Keratinocyte (primary cell): Measurements from ENCODE around the gene BUD31. TPM values are rescaled to one million over a fixed set of nuclear protein-coding genes. Genes with fewer than 3 reads are reported as not detected.

Source experiments
- DNase-seq: peaks from one replicate; pipeline ENCODE4 v3.0.0-alpha.2; 2011; ENCODE audit warnings: low read depth, missing footprints, low spot score
- FAIRE-seq: peaks from 2 replicates; lab custom pipeline; 2011; peaks lifted over from hg19 to GRCh38; lab: Jason Lieb, UNC
- H2AFZ ChIP-seq: 2 replicates; pipeline ENCODE4 v1.6.0; 2012; ENCODE audit warnings: low read length, control low read depth, inconsistent platforms; ENCODE audit not compliant: control insufficient read depth
- H3K27ac ChIP-seq: 2 replicates; pipeline ENCODE4 v1.5.1; 2011; ENCODE audit warnings: low read length; ENCODE audit not compliant: control insufficient read depth, insufficient read depth
- H3K27me3 ChIP-seq: 3 replicates; pipeline ENCODE4 v1.6.0; 2011; ENCODE audit warnings: low read length; ENCODE audit not compliant: control insufficient read depth, insufficient read depth; ENCODE audit errors: extremely low read depth
- H3K36me3 ChIP-seq, 2 experiments: 2 replicates in 1 of 2; 3 replicates in 1 of 2; pipeline ENCODE4 v1.5.1; 2011; ENCODE audit warnings: low read length in 2 of 2, mild to moderate bottlenecking in 1 of 2; ENCODE audit not compliant: control insufficient read depth in 2 of 2, insufficient read depth in 2 of 2; ENCODE audit errors: extremely low read depth in 1 of 2
- H3K4me1 ChIP-seq: 3 replicates; pipeline ENCODE4 v1.5.1; 2011; ENCODE audit warnings: low read length; ENCODE audit not compliant: control insufficient read depth, insufficient read depth; ENCODE audit errors: extremely low read depth
- H3K4me2 ChIP-seq: 3 replicates; pipeline ENCODE4 v1.6.0; 2011; ENCODE audit warnings: low read depth, low read length; ENCODE audit not compliant: control insufficient read depth, insufficient read depth; ENCODE audit errors: extremely low read depth
- H3K4me3 ChIP-seq, 3 experiments: fragments of 200-600 bp in 1 of 3; sonication (generic) in 1 of 3; 2 replicates in 2 of 3; 3 replicates in 1 of 3; pipeline ENCODE4 v1.5.1; 2011 to 2016; ENCODE audit warnings: low read length in 3 of 3, mild to moderate bottlenecking in 3 of 3, control low read depth in 2 of 3, inconsistent platforms in 1 of 3, low read depth in 1 of 3, mixed read lengths in 1 of 3, mixed run types in 1 of 3, moderate library complexity in 1 of 3; ENCODE audit not compliant: control insufficient read depth in 2 of 3, insufficient read depth in 2 of 3; ENCODE audit errors: extremely low read depth in 1 of 3
- H3K79me2 ChIP-seq: 2 replicates; pipeline ENCODE4 v1.6.0; 2012; ENCODE audit warnings: low read length; ENCODE audit not compliant: control insufficient read depth, insufficient read depth
- H3K9ac ChIP-seq: 3 replicates; pipeline ENCODE4 v1.6.0; 2011; ENCODE audit warnings: low read length; ENCODE audit not compliant: control insufficient read depth, insufficient read depth; ENCODE audit errors: extremely low read depth
- H3K9me1 ChIP-seq: 3 replicates; pipeline ENCODE4 v1.6.0; 2011; ENCODE audit warnings: low read length; ENCODE audit not compliant: control insufficient read depth, insufficient read depth; ENCODE audit errors: extremely low read depth
- H3K9me3 ChIP-seq: 2 replicates; pipeline ENCODE4 v1.5.1; 2012; ENCODE audit warnings: low read depth, low read length; ENCODE audit not compliant: control insufficient read depth
- H4K20me1 ChIP-seq: 3 replicates; pipeline ENCODE4 v1.6.0; 2011; ENCODE audit warnings: low read length; ENCODE audit not compliant: control insufficient read depth, insufficient read depth; ENCODE audit errors: extremely low read depth
- CTCF ChIP-seq, 3 experiments: IDR thresholded peaks in 1 of 3; conservative IDR thresholded peaks in 1 of 3; optimal IDR thresholded peaks in 1 of 3; 2 replicates in 2 of 3; 3 replicates in 1 of 3; pipeline versions ENCODE3 to v1.5.1; 2011; ENCODE audit warnings: low read length in 3 of 3, mild to moderate bottlenecking in 3 of 3, moderate library complexity in 2 of 3, control low read depth in 1 of 3, inconsistent platforms in 1 of 3; ENCODE audit not compliant: insufficient read depth in 2 of 3; ENCODE audit errors: extremely low read depth in 1 of 3
- EZH2 ChIP-seq: IDR thresholded peaks from one replicate; pipeline ENCODE4 v1.6.1; 2012; ENCODE audit warnings: inconsistent platforms, mild to moderate bottlenecking, low read length, moderate library complexity
- dilution Hi-C: fragments of 300-500 bp; cut with MboI; formaldehyde crosslinking; loops from one replicate; pipeline ENCODE4 v1.7.0; 2020; ENCODE audit warnings: low sequenced_read_pairs; ENCODE audit not compliant: extremely low pct_ligation_motif_present
- polyA plus RNA-seq, 5 experiments: library from polyadenylated mRNA; depleted of rRNA in 3 of 5; stranded (reverse) in 3 of 5; stranded (forward) in 1 of 5; unstranded in 1 of 5; fragments of >200 nt; gene quantifications; 1 replicate in 1 of 5; 2 replicates in 3 of 5; 3 replicates in 1 of 5; pipeline versions ENCODE4 v1.2.1 to v1.2.3, GENCODE V29; 2011 to 2012; ENCODE audit warnings: missing spikeins in 2 of 5, low read depth in 1 of 5, low replicate concordance in 1 of 5

The BUD31 gene
- polyA plus RNA-seq, 1 donor (not counting 4 experiments of a cell fraction or from before 2014, with no cell fraction given): 73.3 TPM

- Histone ChIP-seq H3K9ac (no peak overlapping the region), H3K9me3 (no peaks in the 10 kb centered on the region), H3K4me3 (no peak overlapping the region), H3K79me2 (no peaks in the 10 kb centered on the region), H4K20me1 (peaks cover 2% of the 10 kb centered on the region), H3K9me1 (no peaks in the 10 kb centered on the region), H2AFZ (no peak overlapping the region), H3K27me3 (no peaks in the 10 kb centered on the region), H3K4me2 (no peak overlapping the region), H3K27ac (no peak overlapping the region), H3K36me3 (peaks cover 33 to 41% of the 10 kb centered on the region in 2 experiments), H3K4me1 (no peaks in the 10 kb centered on the region)
- TF ChIP-seq CTCF (optimal IDR thresholded peaks at IDR 0.05 in 1 of 3, IDR thresholded peaks at IDR 0.05 in 1 of 3, conservative IDR thresholded peaks at IDR 0.05 in 1 of 3; ENCODE audit: extremely low read depth in 1 of 3, insufficient read depth in 2 of 3, low read length in 3 of 3) (no peak), EZH2 (no peak)
- FAIRE-seq (no peak), DNase-seq (no peak)
- dilution Hi-C loops: no loop called here
These were observed 13.9 kb downstream of the BUD31 start for GRCh38 chr7:99422625-99423024.

GRCh38 chr7:99424932-99425730, 16.4 kb downstream of the BUD31 start:
- peaks cover 24 to 32% of the 10 kb centered on the region in 2 experiments for H3K36me3 ChIP-seq
- H3K79me2 ChIP-seq: no peaks in the 10 kb centered on the region
- no peak overlapping the region for H3K27ac ChIP-seq
- DNase-seq: no peak
- dilution Hi-C loops: no loop called here
- TF ChIP-seq CTCF (optimal IDR thresholded peaks at IDR 0.05 in 1 of 3, IDR thresholded peaks at IDR 0.05 in 1 of 3, conservative IDR thresholded peaks at IDR 0.05 in 1 of 3; ENCODE audit: extremely low read depth in 1 of 3, insufficient read depth in 2 of 3, low read length in 3 of 3): no peak
- TF ChIP-seq EZH2: no peak
- no peak for FAIRE-seq
- no peak overlapping the region for H3K9ac ChIP-seq
- no peaks in the 10 kb centered on the region for H3K4me1 ChIP-seq
- no peak overlapping the region for H3K4me2 ChIP-seq
- no peaks in the 10 kb centered on the region for H3K9me3 ChIP-seq
- no peaks in the 10 kb centered on the region for H3K9me1 ChIP-seq
- H3K4me3 ChIP-seq: no peak overlapping the region
- H2AFZ ChIP-seq: no peak overlapping the region
- H3K27me3 ChIP-seq: no peaks in the 10 kb centered on the region
- H4K20me1 ChIP-seq: no peaks in the 10 kb centered on the region
